Vagina (tissue), 2 donors: Measurements from ENCODE around the gene FBXL17.

ENCODE experiments used
- CTCF ChIP-seq, 3 experiments: fragments of 450-650 bp in 2 of 3; fragments of 200-600 bp in 1 of 3; sonication (generic) in 1 of 3; IDR thresholded peaks; one replicate each; pipeline ENCODE4 v1.5.1; 2017 to 2019; ENCODE audit warnings: antibody characterized with exemption in 3 of 3, mild to moderate bottlenecking in 2 of 3, moderate library complexity in 2 of 3
- POLR2A ChIP-seq, 2 donors: fragments of 450-650 bp; IDR thresholded peaks; one replicate each; pipeline ENCODE4 v1.6.1; 2017; ENCODE audit warnings: antibody characterized with exemption in 2 of 2, mild to moderate bottlenecking in 2 of 2, moderate library complexity in 2 of 2
- POLR2AphosphoS5 ChIP-seq, 2 donors: sonication (generic); formaldehyde crosslinking; IDR thresholded peaks; one replicate each; pipeline ENCODE4 v1.9.0; 2017; ENCODE audit warnings: antibody characterized with exemption in 2 of 2, mild to moderate bottlenecking in 2 of 2, low read depth in 1 of 2; ENCODE audit not compliant: insufficient read depth in 1 of 2

- TF ChIP-seq POLR2A (IDR thresholded peaks at IDR 0.05) = no peak
- TF ChIP-seq CTCF (IDR thresholded peaks at IDR 0.05) = no peak
- no peak for TF ChIP-seq POLR2AphosphoS5 (IDR thresholded peaks at IDR 0.05; ENCODE audit: insufficient read depth in 1 of 2, low read depth in 1 of 2)
These were observed 169.0 kb downstream of the FBXL17 start for GRCh38 chr5:108212775-108213346.
